HG02981 (cell line): ENCODE measurements around the gene STK4.
"Not testable (repeated sequence)": the region's sequence is repeated elsewhere in the genome, so short reads cannot be mapped to it uniquely, and the experiment has no call there.

ENCODE experiments used
- ATAC-seq: cut with Tn5 transposase; IDR thresholded peaks from one replicate; pipeline ENCODE4 v1.9.1; 2021; ENCODE audit warnings: mild to moderate bottlenecking, moderate library complexity; ENCODE audit not compliant: unreplicated experiment

The STK4 gene

DNA sequence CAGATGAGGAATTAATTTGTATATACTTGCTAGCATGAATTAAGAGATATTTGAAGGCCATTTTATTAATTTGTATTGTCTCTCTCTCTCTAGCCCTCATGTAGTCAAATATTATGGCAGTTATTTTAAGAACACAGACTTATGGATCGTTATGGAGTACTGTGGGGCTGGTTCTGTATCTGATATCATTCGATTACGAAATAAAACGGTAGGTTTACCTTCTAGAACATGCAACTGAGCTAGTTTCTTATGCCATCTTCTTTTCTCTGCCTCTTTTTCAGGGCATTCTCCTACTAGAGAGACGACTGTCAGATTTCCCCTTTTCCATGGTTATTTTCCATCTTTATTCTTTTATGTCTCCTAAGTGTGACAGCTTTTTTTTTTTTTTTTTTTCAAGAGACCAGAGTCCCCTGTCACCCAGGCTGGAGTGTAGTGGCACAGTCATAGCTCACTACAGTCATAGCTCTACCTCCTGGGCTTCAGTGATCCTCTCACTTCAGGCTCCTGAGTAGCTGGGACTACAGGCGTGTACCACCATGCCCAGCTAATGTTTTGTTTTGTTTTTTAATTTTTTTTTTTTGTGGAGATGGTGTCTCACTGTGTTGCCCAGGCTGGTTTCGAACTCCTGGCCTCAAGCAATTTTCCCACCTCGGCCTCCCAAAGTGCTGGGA is 15.6 kb downstream of the STK4 start:
- ATAC-seq = no peak

DNA sequence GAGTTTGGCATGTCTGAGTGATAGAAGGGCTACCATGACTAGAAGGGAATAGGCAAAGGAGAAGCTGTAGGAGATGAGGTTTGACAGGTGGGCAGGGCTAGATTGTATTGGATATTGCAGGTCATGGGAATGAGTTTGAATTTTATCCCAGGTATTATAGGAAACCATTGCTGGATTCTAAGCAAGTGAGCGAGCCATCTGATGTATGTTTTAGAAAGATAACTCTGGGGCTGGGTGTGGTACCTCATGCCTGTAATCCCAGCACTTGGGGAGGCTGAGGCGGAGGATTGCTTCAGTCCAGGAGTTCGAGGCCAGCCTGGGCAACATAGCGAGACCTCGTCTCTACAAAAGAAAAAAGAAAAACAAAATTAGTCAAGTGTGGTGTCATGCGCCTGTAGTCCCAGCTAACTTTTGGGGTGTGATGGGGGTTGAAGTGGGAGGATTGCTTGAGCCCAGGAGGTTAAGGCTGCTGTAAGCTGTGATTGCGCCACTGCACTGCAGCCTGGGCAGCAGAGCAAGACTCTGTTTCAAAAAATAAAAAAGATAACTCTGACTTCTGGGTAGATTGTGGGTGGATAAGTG is 16.9 kb downstream of the STK4 start:
- ATAC-seq = no peak

DNA sequence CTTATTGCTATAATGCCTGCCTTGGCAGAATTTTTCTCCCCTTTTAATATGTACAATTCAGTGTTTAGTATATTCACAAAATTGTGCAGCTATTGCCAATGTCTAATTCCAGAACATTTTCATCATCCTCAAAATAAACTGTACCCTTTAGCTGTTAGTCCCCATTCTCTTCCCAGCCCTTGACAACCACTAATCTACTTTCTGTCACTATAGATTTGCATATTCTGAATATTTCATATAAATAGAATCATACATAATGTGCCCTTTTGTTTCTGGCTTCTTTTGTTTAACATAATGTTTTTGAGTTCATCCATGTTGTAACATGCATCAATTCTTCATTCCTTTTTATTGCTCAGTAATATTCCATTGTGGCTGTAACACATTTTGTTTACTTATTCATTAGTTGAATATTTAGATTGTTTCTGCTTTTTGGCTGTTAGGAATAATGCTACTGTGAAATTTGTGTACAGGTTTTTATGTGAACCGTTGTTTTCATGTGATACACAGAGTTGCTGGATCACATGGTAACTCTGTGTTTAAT is 22.4 kb downstream of the STK4 start:
- no peak for ATAC-seq

DNA sequence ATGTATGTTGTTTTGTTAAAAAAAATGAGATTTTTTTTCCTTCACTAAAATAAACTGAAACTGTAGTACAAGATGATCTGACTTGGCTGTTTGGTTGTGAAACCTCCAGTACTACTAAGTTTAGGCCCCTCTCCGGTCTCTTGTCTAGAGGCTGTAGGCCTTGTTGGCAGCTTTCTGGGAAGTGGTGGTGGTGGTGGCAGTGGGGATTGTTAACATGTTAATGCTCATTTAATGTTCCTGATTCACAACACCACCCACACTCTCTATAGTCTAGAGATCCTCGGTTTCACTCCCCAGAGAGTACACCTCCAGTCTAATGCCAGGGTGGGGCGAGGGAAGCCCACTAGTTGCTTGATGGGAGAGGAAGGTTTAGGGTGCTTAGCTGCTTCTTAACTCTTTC is 24.1 kb downstream of the STK4 start:
- ATAC-seq = no peak

DNA sequence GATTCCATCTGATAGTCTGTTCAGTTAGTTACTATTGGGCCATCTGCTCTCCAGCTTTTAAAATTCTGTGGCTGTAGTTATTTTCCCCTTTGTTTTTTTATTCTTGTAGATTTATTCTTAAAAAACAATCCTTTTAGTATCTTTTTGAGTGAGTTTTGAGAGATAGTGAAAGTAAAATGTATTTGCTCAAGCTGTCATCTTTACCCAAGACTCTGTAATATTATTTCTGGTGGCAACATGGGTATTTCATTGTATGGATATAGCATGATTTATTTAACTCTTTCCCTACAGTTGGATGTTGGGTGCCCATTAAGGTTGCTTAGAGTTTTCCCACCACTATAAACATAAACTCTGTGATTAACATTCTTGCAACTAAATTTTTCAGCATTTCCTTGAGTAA is 24.6 kb downstream of the STK4 start:
- ATAC-seq = no peak

DNA sequence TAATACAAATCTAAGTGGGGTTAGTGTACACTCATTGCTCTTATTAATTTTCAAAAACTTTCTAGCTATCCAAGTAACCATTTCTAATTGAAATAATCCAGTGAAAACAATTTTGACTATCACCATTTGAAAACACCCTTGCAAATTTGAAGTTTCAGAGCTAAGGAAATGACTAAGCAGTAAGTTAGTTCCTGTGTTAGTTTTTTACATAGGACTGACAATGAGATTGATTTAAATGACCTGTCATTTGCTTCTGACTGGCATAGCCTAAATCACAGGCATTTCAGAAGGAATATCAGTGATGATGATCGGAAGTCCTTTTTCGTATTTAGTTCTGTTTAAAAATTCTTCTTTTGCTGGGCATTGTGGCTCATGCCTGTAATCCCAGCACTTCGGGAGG is 27.0 kb downstream of the STK4 start:
- ATAC-seq = no peak

DNA sequence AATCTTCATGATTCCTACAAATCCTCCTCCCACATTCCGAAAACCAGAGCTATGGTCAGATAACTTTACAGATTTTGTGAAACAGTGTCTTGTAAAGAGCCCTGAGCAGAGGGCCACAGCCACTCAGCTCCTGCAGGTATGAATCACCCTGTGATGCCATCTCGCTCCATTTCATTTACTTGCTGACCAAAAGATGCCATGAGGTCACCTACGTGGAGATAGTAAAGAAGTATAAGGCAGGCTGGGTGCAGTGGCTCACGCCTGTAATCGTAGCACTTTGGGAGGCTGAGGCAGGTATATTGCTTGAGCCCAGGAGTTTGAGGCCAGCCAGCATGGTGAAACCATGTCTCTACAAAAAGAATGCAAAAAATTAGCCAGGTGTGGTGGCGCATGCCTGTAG is 30.9 kb downstream of the STK4 start:
- ATAC-seq = no peak

DNA sequence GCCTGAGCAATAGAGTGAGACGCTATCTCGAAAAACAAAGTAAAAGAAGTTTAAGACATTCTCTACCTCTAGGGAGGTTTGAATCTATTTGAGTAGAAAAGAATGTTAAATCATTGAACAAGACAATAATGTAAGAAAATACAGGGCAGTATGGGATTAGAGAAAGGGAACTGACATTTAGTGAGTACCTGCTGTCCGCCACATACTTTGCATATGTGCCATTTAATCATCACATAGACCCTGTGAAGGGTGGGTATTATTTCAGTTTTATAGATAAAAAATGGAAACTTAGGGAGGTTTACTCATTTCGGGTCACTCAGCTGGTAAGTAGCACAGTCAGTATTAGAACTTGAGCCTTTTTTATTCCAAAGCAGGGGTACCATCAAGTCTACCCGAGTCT is 31.4 kb downstream of the STK4 start:
- ATAC-seq = no peak

DNA sequence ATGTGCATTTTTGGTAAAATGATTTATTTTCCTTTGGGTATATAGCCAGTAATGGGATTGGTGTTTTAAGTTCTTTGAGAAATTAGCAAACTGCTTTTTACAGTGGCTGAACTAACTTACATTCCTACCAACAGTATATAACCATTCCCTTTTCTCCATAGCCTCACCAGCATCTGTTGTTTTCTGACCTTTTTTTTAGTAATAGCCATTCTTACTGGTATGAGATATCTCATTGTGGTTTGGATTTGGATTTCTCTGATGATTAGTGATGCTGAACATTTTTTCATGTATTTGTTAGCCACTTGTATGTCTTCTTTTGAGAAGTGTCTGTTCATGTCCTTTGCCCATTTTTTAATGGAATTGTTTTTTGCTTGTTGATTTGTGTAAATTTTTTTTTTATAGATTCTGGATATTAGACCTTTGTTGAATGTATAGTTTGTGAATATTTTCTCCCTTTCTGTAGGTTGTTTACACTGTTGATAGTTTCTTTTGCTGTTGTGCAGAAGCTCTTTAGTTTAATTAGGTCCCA is 42.3 kb downstream of the STK4 start:
- no peak for ATAC-seq

DNA sequence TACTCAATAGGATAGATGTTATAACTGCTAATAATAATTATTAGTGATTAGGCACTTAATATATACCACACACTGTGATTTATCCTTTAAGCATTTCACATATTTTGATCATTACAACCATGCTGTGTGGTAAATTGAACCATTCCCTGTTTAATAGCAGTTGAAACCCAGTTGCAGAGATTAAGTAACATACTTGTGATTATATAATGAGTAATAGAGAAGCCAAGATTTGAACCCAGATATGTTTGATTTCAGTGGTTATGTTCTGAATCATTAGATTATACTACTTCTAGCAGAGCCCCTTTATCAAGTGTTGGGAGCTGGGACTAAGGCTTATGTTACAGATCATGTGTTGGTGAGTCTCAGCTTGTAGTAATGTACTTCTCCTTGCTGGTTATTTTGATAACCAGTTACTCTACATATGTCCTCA is 44.1 kb downstream of the STK4 start:
- ATAC-seq = no peak

DNA sequence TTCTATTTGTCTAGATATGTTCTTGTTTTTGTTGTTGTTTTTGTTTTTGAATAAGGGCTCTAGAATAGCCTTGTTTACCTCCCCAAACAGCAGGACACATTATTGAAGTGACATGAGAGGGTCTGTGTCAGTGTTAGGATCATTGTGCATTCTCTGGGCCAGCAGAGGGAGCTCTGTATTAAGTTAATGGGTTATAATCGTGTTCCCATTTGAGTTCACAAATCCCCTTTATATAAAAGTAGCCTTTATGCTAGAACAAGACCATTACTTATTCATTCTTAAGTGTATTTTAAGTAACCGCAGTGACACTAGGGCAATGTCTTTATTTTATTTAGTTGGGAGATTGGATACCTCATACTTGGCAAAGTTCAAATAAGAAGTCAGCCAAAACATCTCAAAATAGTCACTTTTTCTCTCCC is 44.8 kb downstream of the STK4 start:
- ATAC-seq = no peak

DNA sequence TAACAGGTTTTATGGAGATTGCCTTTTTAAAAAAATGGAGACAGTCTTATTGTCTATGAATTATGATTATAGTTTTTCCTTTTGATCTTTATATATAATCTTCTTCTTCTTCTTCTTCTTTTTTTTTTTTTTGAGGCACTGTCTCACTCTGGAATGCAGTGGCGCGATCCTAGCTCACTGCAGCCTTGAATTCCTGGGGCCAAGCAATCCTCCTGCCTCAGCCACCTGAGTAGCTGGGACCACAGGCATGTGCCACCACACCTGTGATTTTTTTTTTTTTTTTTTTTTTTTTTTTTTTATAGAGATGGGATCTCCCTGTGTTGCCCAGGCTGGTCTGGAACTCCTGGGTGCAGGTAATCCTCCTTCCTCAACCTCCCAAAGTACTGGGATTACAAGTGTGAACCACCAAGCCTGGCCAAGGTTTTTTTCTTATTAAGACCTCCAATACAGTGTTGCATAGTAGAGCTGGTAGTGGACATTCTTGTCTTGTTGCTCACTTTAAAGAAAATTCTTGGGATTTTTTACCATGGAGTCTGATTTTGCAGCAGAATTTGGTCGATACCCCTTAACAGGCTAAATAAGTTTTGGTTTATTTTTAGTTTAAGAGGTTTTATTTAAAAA is 46.5 kb downstream of the STK4 start:
- ATAC-seq = no peak

DNA sequence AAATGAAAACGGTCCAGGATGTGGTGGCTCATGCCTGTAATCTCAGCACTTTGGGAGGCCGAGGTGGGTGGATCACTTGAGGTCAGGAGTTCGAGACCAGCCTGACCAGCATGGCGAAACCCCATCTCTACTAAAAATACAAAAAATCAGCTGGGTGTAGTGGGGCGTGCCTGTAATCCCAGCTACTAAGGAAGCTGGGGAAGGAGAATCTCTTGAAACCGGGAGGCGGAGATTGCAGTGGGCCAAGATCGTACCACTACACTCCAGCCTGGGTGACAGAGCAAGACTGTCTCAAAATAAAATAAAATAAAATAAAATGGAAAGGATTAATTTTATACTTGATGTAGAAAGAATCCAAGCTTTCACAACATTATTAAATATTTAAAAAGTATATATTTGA is 47.8 kb downstream of the STK4 start:
- ATAC-seq = not testable (repeated sequence)

DNA sequence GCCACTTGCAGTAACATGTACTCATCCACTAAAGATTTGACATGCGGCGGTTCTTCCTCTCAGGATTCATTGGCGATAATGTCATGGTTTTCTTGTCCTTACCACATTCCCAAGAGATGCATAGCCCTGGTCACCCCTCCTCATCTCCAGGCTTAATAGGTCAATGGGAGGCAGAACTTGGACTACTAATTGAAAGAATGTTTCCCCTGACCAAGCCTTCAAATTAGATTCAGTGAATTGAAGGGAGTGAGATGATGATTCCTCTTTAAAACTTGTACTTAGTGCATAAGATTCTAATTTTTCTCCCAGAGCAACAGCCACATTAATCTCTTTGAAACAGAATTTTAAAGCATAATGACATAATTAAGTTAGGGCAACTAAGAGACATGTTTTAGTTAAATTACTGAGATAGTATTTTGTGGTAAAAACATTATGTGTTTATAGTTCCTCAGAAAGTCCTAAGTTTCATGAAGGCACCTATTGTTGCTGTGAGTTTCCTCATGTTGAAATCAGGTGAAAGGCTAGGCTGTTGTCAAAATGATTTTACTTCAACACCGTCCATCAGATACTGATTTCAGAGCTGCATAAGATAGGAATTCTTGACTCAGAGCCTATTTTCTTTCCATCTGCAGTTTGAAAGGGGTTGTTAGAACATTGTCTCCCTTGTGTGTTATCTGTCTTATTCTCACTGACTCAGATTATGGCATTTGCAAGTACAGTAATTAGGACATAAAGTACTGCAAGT is 48.5 kb downstream of the STK4 start:
- ATAC-seq = no peak

DNA sequence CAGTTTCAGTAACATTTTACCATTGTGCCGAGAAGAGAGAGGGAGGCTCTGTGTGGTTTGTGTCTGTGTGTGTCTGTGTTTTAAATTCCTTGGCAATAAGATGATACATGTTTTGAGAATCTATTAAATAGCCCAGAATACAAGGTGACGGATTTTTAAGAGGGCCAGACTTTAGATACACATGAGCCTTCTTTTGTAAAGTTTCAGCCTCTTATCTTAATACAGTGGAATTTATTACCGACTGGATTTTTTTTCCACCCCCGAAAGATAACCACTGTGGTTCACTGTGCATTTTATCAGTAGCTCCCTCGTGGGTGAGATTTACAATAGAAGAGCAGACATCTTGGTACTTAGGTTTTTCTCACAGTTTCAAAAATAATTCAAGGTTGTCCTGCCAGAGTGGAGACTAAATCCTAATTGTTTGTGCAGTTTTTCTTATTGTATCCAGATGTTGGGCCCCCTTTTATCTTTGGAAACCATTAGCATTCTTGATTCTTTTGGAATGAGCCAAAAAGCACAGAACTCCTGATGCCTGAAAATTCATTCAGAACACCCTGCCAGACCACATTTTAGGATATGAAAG is 49.9 kb downstream of the STK4 start:
- no peak for ATAC-seq

DNA sequence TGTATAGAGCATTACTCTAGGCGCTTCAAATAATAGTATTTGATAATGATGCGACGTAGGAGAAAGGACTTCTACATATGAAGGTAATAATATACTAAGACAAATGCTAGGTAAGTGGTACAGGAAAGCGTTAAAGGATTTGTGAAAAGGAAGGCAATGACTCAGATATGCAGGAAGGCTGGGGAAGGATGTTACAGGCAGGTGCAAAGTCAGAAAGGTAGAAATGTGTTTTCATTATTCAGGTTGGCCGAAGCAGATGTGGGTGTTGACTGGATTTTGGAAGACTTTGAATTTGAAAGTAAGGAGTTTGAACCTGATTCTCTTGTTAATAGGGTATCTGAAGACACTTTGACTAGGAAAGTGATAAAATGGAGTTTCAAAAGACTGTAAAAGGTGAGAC is 51.0 kb downstream of the STK4 start:
- no peak for ATAC-seq

DNA sequence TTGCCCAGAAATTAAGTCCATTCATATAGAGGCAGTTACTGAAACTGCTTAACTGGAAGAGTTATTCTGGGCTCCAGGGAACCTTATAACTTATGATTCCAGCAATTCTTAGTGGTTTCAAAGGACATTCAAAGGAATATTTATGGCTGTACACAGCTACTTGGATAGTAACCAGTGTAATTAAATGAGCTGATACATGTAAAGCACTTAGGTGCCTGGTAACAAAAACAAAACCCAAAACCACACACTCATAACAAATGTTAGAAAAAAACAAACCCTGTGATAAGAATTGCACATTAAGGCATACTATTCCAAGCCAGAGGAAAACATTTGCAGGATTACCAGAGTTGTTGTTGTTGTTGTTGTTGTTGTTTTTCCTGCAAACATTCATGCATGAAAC is 51.5 kb downstream of the STK4 start:
- no peak for ATAC-seq

DNA sequence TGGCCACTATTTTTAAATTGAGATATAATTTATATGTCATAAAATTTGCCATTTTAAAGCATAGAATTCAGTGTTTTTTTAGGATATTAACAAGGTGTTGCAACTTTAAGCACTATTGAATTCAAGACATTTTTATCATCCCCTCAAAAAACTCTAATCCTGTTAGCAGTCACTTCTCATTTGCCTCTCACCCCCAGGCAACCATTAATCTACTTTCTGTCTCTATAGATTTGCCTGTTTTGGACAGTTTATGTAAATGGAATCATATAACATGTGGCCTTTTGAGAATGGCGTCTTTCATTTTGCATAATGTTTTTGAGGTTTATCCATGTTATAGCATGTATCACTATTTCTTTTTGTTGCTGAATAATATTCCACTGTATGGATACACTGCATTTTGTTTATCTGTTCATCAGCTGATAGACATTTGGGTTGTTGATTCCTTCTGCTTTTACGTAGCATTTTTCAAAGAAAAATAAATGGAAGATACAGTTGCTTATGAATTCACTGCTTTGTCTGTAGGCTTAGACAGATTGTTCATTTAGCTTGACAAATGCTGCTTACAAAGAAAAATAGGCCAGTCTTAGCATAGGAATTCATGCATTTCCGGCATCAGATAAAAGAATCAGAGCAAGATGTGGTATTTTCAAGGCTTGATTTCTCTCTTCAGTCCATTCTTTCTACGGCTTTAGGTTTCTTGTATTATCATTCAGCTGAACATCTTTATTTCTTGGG is 52.9 kb downstream of the STK4 start:
- ATAC-seq = no peak

DNA sequence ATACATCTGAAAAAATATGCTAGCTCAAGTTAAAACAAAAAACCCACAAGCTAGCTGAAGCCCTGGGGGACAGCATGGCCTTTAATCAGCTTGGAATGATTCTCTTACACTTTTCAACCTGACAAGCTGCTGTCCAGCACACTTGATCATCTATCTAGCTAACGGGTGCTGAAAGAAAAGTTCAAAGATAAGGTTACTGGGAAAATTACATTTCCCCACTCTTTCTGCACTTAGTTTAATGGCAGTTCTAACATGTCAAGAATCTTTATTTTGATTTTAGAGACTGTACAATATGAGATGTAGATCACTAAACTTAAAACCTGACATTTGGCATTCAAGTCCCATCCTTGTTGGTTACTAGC is 53.4 kb downstream of the STK4 start:
- ATAC-seq = no peak

DNA sequence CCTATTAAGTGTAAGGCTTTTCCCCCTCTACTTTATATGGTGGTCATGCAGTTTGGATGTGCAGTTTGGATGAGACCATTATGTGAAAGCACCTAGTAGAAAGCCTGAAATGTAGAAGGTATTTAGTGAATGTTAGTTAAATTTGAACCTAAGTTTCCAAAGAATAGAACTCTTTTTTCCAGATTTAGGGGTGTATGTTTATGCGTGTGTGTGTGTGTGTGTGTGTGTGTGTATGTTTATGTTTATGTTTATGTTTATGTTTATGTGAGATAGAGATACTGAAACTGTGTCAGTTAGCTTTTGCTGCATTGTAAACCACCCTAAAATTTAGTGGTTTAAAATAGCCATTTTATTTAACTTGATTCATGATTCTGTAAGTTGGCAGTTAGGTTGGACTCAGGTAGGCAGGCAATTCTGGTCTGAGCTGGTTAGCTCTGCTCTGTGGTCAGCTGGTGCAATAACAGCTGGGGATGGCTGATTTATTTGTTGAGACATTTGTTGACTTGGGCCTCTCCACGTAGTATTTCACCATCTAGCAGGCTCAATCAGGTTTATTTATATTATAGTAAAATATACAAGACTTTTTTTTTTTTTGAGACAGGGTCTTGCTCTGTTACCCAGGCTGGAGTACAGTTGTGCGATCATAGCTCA is 54.0 kb downstream of the STK4 start:
- ATAC-seq = no peak
